NCI-H2196 treated with DMSO at 0.1 percent for 48 hours (cell line): ENCODE results near the gene TTPAL.

ENCODE experiments used
- DNase-seq: peaks from one replicate; lab custom pipeline; 2025; ENCODE audit not compliant: unreplicated experiment; lab: John Stamatoyannopoulos, UW

The TTPAL gene

DNA sequence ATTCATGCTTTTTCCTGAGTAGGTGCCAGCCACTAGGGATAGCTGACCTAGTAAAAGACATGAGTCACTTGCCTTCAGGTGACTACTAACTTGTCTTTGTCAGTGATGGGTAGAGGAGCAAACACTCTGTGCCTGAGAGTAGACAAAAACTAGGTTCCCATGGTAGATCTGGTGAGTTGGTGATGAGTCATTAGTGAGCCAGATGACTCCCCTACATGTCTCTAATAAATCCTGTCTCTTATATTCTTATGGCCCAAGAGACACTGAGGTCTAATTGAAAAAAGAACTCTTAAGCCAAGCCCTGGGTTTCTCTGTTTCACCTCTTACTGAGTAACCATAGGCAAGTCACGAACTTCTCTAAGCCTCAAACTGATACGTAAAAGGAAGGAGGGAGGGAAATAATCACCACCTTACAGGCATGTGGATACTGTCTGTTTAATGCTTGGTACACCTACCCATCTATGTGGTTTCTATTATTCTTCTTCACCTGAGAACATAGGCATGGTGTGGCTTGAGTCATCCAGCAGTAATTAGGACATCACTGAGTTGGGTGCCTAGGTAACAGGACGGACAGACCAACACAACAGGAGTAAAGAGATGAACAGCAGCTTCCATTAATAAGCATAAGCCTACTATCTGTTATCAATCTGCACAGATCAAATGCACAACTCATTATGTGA is 20.3 kb downstream of the TTPAL start:
- DNase-seq = no peak

DNA sequence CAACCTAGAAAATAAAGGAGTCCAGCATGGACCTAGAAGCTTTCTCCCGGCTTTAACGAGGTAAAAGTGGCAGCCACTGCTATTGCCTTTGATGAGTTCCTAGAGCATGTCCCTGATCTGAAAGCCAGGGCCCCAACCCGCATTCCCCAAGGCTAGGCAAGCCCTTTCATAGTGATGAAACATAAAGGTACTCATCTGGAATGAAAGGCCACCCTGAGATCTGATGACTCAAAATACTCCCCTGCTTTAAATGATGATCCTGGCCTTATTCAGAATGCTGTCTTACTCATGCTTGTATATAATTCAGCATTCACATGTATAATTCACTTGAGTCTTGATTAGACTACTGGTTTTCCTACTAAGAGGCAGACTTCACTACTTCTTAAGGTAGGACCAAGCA is 21.3 kb downstream of the TTPAL start:
- no peak for DNase-seq

DNA sequence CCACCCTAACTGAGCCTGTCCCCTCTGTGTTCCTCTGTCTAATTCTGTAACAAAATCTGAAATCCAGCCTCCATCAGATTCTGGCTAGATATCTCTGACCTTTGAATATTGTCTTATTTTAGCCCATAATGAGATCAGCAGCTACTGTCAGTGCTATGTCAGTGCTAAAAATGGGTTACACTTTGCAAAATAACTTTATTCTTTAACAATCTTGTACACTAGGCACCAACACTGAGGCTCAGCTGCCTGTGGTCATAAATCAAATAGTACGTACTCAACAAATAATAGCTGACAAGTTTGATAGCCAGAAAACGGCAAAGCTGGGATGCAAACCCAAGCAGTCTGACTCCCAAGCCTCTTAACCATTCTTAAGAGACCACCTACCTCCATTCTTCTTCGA is 22.1 kb downstream of the TTPAL start:
- DNase-seq = no peak

DNA sequence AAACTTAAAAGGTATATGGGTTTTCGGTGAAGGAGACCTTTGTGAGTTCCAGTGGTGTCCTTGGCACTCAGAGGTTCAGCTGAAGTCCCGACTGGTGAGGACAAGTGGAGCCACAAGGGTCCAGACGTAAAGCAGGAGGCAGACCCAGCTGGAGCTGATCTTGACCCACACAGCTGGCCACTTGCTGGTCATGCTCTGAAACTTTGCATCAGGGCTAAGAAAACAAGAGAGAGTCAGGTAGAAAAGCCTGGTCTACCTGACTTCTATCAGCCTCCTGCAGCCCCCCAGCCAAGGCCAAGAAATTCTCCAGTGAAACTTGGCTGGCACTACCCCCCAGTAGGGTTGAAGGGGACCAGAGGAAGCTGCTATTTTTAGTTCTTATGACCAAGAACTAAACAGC is 24.5 kb downstream of the TTPAL start:
- DNase-seq = no peak

DNA sequence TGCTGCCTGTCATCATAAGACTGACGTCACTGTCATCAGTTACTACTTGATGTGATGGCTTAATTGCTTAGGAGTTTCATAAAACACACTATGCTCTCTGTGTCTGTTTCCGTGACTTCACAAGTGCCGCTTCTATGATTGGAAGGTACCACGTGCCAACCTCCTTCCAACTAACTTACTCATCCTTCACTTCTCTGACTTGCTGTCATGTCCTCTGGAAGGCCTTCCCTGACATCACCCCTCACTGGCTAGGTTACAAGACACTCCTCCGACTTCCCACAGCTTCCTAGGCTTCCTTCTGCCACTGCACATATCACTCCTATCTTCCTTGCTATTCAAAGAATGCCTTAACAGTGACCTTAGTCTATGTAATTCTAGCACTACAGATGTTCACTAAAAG is 25.8 kb downstream of the TTPAL start:
- DNase-seq = no peak

DNA sequence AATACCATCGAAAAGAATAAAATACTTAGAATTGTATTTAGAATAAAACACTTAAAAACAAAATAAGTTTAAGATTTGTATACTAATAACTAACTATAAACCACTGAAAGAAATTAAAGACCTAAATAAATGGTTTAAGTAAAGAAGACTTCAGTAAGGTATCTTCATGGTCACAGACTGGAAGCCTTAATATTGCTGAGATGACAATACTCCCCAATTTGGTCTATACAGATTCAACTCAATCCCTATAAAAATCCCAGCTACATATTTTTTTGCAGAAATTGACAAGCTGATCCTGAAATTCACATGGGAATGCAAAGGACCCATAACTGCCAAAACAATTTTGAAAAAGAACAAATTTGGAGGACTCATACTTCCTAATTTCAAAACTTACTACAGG is 27.3 kb downstream of the TTPAL start:
- no peak for DNase-seq

DNA sequence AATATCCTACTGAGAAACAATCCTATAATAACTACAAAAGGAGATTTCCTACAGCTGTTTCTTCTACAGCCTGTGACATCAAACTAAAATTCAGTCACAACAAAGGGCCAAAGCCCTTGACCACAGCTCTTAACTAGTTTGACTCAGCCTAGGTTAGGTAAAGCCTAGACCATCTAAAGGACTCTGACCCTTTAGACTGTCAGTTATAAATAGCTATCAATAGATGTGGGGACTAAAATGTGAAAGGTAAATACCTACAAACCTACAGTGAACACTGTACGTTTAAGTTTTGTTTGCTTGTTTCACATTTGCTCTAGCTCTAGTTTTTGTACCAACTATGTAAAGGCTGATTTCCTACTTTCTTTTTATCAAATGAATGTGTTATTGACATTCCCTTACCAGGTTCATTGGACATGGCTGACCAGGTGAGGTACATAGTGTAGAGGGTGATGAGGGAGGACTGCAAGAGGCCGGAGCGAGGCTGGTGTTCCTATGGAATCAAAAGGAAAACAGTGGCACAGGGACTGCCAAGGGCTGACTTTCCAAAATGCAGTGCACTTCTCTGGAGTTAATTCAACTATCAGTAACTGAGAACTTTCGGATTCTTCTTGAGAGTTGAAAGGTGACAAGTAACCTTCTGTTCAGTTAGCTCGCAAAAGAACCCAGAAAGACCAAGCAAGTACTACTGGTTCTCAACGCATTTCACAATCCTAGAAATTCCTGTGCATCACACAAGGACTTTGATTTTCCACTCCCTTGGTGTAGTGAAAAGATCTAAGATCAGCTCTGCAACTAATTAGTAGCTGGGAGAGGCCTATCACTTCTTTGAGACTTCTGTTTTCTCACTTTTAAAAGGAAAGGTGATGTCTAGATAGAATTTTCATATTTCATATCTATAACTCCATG is 29.0 kb downstream of the TTPAL start:
- no peak for DNase-seq

DNA sequence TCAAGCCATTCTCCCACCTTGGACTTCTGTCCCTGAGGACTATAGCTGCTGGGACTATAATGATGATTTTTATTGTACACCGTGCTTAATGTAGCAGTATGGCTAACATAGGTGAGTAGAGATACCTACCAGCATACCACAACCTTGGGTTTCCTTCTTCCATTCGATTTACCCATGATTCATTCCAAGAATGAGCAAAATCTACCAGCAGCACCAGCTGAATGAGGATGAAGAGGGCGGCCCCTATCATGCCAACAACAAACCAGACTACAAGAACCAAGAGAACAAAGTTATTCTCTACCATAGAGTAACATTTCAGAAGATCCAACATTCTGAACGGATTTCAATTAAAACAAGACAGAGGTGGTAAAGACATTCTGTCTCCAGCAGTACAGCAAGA is 34.1 kb downstream of the TTPAL start:
- DNase-seq = no peak

DNA sequence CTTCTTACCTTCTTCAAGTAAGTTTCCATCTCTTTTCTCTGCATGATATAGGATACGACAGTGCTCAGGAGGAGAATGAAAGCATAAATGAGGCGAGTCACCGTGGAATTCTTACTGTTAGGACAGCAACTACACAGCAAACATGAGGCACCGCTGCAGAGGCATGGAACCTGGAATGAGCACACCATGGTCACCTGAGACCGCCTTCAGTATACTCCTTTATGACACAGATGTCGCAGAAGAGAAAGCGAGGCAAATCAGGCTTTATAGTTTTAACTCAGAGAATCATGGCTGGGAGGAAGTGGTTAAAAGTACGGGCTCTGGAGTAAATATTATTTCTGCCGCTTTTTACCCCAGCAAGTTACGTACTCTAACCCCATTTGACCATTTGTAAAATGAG is 38.2 kb downstream of the TTPAL start:
- DNase-seq = no peak

DNA sequence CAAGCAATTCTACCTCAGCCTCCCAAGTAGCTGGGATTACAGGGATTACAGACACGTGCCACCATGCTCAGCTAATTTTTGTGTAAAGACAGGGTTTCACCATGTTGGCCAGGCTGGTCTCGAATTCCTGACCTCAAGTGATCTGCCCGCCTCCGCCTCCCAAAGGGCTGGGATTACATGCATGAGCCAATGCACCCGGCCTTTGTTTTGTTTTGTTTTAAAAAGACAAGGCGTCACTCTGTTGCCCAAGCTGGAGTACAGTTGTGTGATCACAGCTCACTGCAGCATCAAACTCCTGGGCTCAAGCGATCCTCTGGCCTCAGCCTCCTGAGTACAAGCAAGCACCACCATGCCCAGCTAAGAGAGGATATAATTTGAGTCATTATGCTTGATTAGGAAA is 40.8 kb downstream of the TTPAL start:
- no peak for DNase-seq

DNA sequence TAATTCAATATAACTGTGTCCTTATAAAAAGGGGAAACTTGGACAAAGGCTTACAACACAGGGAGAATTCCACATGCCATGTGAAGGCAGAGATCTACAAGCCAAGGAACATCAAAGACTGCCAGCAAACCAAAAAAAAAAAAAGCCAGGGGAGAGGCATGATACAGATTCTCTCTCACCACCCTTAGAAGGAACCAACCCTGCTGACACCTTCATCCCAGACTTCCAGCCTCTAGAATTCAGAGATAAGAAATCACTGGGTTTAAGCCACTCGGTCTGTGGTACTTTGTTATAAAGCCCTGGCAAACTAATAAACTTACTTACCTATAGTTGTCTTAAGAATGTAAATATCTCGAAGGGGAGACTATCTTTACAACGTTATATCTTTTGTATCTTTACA is 41.8 kb downstream of the TTPAL start:
- no peak for DNase-seq

DNA sequence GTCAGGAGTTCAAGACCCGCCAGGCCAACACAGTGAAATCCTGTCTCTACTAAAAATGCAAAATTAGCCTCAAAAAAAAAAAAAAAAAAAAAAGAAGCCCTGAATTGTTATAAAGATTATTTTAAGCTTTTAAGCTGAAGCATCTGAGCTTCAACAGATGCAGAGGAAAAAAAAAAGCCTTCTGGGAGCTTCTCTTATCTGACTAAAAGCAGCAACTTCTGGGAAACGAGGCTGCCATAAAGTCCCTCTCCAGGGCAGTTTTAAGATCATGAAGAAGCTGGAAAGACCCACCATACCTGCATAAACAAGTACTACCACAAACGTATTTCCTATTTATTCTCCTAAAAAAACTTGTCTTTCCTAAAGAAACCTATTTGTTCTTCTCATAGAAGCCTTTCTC is 42.6 kb downstream of the TTPAL start:
- no peak for DNase-seq

DNA sequence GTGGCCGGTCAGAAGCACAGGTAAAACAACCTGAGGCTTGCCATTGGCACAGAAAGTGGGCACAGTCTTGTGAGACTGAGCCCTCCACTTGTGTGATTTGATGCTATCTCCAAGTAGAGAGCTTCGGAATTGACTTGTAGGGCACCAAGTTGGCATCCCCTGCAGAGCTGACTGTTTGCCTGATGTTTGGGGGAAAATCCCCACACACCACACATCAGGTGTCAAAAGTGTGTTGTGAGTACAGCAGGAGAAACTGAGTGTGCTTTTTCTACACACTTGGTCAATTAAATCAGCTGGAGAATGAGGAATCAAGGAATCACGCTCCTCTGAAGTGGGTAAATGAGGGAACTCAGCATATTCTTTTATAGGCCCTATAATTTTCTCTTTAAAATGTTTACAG is 45.2 kb downstream of the TTPAL start:
- no peak for DNase-seq

DNA sequence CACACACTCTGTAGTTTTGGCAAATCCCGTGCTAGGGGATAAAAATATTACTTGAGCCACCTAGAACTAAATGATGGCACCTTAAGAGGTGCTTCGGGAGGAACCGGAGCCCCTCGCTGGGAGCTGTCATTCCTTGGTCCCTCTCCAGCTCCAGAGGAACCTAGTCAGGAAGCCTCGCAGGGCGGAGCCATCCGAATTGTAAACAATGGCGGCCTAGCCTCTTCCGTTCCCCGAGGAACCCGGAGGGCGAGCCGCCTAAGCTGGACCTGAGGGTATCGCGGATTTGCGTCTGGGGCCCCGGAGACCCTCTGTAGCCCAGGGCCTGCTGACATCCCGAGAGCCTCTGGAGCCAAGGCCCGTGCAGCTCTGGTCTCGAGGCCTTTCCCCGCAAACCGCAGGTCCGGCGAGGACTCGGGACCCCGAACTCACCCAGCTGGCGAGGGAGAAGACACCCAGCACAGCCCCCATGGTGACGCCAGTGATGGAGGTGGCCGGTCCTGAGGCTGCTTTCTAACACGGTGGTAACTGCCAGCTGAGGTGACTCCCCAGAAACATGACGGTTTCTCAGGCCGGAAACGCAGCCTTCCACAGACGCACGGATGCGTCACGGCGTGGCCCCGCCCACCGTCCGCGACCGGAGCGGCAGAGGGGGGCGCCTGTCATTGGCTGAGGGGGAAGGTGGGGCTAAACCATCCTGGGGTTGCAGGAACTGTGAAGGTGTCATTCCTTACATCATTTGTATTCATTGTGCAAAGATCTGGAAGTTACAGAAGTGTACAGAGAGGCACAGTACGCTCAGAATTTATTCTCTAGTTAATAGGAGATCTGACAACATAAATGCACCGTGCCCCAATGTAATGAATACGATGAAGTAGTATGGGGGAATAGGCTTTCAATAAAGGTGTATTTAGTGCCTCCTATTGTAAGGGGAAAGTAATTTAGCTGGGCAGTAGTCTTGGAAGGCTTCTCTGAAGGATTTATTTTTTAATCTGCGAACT is 46.1 kb downstream of the TTPAL start, which contains the start of gene SERINC3:
TSS of gene SERINC3 (minus strand) at position 587 of the 998 bp plus-strand sequence. CDS start at position 468, 119 bp downstream.
- peak; percentile 88 for DNase-seq

DNA sequence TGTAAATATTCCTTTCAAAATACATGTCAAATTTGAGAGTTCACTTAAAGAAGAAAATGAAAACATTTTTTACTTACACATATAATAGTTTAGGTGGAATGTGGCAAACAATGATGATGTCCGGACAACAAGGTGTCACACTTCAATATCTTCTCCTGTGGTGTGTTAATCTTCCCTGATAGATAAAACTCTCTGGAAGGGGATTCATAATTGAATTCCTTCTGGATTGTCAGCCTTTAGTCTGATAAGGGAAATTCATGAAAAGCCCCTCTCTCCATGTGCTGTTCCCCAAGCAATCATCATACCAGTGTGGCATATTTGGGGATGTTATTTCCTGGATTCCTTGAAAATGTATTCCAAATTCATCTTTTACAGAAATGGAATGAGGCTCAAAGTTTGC is 47.2 kb downstream of the TTPAL start:
- DNase-seq = no peak

DNA sequence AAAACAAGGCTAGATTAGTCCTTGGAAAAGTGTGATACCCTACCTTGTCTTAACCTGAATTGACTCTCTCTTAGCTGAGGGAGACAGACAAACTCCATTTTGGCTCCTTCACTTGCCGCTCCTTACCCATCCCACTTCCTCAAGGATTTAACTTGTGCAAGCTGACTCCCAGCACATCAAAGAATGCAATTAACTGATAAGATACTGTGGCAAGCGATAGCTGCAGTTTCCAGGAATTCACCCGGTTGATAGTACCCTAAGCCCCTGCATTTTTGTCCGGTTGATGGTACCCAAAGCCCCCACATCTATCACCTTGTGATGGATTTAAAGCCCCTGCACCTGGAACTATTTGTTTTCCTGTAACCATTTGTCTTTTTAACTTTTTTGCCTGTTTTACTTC is 48.1 kb downstream of the TTPAL start:
- DNase-seq = no peak

DNA sequence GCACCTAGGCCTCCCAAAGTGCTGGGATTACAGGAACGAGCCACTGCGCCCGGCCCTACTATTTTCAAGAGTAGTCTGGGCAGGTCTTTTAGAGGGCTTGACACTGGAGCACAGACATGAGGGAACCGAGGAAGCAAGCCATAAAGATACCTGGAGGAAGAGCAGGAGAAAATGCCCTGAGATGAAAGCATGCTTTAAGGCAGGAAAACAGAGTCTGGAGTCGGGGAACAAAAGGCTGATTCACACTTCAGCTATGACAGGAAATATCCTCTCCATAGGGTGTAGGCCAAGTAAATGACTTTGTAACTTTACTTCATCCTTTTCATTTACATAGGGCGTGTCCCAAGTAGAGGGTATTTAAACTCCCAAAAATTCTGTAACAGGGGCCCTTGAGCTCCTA is 50.5 kb downstream of the TTPAL start:
- no peak for DNase-seq

DNA sequence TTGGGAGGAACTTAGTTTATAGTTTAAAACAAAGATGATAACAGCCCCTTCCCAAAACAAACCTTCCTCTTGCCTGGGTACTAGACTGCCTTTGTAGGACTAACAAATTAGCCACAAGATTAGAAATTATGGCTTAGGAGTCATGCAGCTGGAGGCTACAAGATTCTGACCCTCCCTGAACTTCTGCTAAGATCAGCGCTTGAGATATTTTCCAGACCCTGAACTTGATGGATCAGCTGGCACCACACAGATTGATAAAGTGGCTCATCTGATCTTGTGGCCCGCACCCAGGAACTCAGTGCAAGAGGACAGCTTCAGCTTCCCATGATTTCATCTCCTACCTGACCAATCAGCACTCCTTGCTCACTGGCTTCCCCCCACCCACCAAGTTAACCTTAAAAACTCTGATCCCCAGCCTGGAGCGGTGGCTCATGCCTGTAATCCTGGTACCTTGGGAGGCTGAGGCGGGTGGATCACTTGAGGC is 52.1 kb downstream of the TTPAL start:
- DNase-seq = no peak

DNA sequence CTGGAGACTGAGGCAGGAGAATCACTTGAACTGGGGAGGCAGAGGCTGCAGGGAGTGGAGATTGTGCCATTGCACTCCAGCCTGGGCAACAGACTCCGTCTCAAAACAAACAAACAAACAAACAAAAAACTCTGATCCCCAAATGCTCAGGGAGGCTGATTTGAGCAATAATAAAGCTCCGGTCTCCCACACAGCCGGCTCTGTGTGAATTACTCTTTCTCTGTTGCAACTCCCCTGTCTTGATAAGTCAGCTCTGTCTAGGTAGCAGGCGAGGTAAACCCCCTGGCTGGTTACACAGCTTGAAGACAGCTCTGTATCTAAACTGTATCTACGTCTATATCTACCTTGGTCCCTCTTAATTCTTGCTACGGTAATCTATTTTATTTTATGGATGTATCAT is 52.6 kb downstream of the TTPAL start:
- no peak for DNase-seq

DNA sequence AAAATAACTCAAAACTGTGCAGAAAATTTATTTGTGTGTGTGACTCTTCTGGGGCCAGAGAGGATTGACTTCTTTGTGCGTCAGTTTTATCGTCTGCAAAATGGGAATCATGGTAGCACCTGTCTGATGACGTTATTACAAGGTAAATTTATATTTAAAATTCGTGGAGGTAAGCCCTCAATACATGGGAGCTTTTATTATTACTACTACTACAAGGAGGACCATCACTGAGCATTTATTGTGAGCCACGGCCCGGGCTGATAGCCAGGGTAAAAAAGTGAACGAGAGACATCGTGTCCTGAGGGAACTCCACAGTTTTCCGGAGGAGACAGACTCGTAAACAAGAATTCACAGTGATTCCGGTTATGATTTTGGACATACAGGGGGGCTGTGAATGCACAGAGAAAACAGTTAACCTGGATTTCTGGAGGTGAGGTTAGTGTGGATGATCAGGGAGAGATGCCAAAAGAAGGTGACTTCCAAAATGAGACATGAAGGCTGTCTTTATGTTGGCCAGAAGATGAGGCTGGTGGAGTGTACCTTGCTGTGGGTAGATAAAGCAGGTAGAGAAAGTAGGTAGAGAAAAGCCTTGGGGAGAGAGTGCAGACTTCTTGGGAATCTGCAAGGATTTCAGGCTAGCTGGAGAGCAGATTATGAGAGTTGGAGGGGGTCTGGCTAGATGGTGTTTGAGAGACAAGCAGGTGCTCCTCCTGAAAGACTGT is 56.7 kb downstream of the TTPAL start:
- DNase-seq = no peak

DNA sequence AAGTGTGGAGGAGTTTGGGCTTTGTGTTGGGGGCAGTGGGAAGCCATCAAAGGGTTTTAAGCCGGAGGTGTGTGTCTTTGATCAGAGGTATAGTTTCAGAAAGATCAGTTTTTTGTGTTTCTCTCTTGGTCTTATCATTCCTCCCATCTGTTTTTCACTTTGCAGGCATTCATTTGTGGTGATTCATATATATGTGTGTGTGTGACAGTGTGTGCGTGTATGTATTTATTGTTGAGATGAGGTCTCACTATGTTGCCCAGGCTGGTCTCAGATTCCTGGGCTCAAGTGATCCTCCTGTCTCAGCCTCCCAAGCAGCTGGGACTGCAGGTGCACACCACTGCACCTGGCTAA is 57.3 kb downstream of the TTPAL start:
- DNase-seq = no peak
